Islet of Langerhans (tissue), 1 donor: ENCODE results near the gene MYO1D.
A peak's percentile ranks its signal among the peaks of the same experiment; 100 is the strongest.

Experiments
- FAIRE-seq: peaks from one replicate; lab custom pipeline; 2011; peaks lifted over from hg19 to GRCh38; lab: Jason Lieb, UNC

The MYO1D gene

DNA sequence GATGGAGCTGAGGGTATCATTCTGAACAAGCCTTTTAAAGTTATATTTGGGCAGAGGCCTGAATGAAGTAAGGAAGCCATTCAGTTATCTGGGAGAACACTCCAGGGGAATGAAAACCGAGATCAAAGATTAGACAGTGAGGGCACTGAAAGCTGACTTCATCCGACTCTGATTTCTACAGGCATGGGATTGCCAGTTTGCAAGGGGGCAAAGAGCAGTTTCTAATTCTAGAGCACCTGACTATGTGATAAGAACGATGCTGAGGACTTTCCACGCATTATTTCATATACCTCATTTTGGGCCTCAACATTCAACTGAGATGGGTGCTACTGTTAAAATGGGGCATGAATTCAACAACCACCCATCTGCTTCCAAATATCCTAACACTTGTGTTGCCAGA lies 254.4 kb downstream of the MYO1D start:
- FAIRE-seq = no peak

- FAIRE-seq = no peak
Measured at GRCh38 chr17:32621612-32622312, 255.2 kb downstream of the MYO1D start.

- no peak for FAIRE-seq
Measured at GRCh38 chr17:32615326-32615725, 261.6 kb downstream of the MYO1D start.

GRCh38 chr17:32610943-32611342 lies 266.0 kb downstream of the MYO1D start:
- FAIRE-seq = no peak

DNA sequence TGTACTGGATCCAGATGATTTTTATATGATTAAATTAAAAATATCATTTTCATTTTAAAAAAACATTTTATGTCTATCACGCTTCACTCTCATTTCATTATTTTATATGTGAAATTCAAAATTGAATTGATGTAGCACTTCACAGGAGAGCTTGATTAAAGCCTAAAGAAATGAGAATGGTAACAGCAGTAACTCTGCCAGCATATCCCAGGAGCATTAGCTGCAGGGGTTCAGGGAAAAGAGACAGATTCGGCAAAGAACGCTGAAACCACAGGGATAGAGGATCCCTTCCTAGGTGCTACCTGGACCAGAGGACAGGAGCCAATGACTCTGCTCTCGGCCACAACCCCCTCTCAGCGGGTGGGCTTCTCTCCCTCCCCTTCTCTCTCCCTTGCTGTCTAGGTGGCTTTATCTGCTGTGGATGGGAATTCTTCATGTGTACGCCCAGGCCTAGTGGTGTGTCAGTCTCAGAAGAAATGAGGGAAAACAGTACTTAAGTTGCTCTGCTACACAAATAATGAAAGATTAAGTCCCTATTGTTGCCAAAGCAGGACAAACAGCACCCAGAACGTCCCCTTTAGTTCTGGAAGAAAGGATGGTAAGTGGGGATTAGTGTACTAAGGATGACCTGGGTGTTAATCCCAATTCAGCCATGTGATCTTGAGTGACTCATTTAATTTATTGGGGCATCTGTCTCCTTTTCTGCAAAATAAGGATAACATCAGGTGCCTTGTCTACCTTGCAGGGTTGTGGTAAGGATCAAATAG lies 266.9 kb downstream of the MYO1D start:
- no peak for FAIRE-seq

- FAIRE-seq = peak; percentile 71
Measured at GRCh38 chr17:32609085-32609484, 267.8 kb downstream of the MYO1D start.

DNA sequence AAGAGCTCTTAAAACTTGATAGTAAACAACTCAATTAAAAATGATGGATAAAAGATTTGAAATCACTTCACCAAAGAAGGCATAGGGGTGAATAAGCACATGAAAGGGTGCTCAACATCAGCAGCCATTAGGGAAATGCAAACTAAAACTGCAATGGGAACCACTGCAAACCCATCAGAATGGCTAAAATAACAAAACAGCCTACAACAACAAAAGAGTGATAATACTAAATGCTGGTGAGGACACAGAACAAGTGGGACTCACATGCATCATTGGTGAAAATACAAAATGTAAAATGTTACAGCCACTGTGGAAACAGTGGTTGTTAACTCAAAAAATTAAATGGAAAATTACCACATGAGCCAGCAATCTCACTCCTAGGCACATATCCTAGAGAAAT lies 268.7 kb downstream of the MYO1D start:
- FAIRE-seq = no peak

- no peak for FAIRE-seq
Measured at GRCh38 chr17:32604966-32605365, 272.0 kb downstream of the MYO1D start.

GRCh38 chr17:32602396-32602795 lies 274.5 kb downstream of the MYO1D start:
- FAIRE-seq = no peak

DNA sequence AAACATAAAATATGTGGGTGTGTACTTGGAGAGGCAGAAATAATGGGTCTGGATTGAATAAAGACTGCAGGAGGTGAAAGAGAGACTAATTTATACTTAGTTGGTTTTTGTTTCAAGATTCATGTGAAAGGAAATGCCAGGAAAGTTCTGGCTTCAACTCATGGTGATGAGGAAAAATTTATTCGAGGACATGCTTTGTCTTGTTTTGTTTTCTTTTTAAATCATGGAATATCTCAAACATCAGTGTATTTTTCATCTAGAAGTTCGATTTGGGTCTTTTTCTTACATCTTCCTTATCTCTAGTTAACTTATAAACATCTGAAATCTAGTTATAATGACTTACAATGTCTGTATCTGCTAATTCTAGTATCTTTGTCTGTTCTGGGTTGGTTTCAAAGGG lies 275.1 kb downstream of the MYO1D start:
- no peak for FAIRE-seq

- FAIRE-seq = peak; percentile 61
Measured at GRCh38 chr17:32596628-32597027, 280.3 kb downstream of the MYO1D start.

DNA sequence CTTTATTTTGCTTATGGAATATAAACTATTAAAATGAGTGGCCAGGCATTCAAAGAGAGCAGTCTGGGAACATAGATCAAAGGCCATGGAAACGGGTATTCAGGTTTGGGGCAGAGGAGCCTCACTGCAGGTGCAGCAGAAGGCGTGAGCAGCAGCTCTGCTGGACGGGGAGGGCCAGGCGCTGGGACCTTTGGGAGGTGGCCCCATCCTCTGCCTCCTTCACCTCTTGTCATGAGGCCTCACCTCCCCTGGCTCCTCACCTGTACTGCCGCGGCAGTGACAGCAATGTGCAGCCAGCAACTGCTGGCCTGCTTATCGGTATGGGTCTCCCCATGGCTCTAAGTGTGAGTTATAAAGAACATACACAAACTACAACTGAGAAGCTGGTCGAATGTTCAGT lies 280.7 kb downstream of the MYO1D start:
- FAIRE-seq = no peak

DNA sequence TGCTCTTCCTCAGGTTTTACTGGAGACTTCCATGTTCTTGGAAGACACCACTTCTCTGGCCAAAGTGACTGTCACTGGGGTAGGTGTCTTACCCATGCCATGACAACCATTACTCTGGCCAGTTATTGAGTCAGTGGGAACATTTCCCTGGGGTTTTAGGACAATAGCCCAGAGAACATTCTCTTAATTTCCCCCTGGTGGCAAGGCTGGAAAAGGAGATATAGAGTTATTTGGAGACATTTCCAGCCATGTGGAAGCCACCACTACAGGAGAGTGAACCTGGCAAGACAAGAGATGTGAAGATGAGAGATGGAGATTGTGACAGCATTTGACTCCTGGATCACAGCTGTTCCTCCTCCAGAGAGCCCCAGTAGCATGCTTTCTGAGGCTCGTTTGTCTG lies 283.9 kb downstream of the MYO1D start:
- no peak for FAIRE-seq

- FAIRE-seq = no peak
Measured at GRCh38 chr17:32591405-32591804, 285.5 kb downstream of the MYO1D start.

- FAIRE-seq = peak; percentile 93
Measured at GRCh38 chr17:32590974-32591373, 285.9 kb downstream of the MYO1D start.

DNA sequence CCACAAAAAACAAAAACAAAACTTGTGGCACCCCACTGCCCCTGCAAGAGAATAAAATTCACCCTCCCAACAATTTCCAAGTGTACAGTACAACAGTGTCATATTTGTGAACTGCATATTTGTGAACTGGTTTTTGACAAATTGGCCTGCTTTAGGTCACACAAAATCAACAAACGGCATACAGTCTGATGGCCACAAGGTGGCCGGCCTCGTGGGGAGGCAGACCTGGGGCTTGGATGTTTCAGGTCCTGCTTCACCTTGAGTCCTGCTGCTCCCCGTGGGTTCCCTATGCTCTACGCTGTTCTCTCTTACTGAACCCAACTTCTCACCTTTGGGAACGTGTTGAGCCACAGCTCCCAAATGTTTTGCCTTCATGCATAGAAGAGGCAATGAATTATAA lies 287.9 kb downstream of the MYO1D start:
- FAIRE-seq = no peak

- no peak for FAIRE-seq
Measured at GRCh38 chr17:32588135-32588534, 288.8 kb downstream of the MYO1D start.

DNA sequence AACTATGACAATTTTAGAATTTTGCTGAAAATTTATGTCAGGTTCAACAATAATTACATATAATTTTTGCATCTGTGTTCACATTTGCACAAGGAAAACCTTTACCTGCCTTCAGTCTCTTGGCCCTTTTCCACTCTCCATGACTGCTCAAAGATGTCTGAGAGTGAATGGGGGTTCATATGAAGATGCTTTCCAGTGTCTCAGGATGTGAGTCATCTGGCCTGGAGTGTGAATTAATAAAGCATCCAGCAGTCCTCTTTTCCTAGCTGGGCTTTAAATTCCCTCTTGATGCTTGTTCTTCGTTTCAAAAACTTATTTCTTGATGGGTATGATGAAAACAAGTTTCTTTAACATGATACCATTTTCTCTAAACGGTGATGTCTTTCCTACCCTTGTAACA lies 290.3 kb downstream of the MYO1D start:
- peak; percentile 13 for FAIRE-seq

GRCh38 chr17:32584792-32585191 lies 292.1 kb downstream of the MYO1D start:
- no peak for FAIRE-seq

GRCh38 chr17:32583053-32583452 lies 293.9 kb downstream of the MYO1D start:
- FAIRE-seq = no peak

DNA sequence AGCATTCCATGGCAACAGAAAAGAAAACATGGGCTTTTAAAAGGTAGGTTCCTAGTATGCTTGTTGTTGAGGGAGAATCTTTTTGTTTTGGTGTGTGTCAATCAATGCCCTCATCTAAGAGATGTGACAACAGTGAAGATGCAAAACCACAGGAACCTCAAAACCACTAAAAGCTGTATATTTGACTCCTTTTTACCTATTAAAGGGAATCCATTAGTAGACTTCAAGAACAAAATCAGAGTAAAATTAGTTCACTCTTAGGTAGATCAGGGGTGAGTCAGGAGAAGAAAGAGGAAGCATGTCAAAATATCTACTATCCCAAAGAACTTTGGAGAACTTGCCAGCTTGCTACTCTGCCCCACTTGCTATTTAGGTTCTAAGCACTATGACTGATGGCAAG lies 301.1 kb downstream of the MYO1D start:
- FAIRE-seq = no peak

DNA sequence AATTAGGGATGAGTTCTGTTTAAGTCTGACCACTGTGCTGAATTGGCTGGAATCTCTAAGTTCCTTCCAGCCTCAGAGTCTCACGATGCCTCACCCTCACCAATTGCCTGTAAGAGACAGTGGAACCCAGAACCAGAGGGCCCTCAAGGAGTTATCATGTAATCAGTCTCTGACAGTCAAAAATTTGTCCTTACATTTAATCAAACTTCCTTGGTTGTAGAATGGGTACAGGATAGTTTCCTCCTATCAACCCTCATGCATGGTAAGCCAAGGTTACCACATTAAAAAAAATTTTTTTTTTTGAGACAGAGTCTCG lies 306.9 kb downstream of the MYO1D start:
- no peak for FAIRE-seq

- no peak for FAIRE-seq
Measured at GRCh38 chr17:32569171-32570080, 307.5 kb downstream of the MYO1D start.
